Lung (tissue), 12 donors: ENCODE measurements around the gene TTYH3. TPM values are rescaled to one million over a fixed set of nuclear protein-coding genes. Genes with fewer than 3 reads are reported as not detected.

Source experiments
- ATAC-seq: fragments of 200-7000 bp; cut with Tn5 transposase; one replicate; pipeline ENCODE4 v1.9.1; 2020; ENCODE audit warnings: moderate number of reproducible peaks; ENCODE audit not compliant: insufficient read depth, low FRiP score
- DNase-seq, 3 donors: peaks; one replicate each; pipeline ENCODE4 v3.0.0-alpha.2; 2013 to 2017
- H3K27ac ChIP-seq, 2 donors: one replicate each; pipeline ENCODE4 v1.5.1; 2013; ENCODE audit warnings: mild to moderate bottlenecking in 2 of 2, moderate library complexity in 2 of 2, control low read depth in 1 of 2, inconsistent platforms in 1 of 2, low read depth in 1 of 2, low read length in 1 of 2
- H3K27me3 ChIP-seq, 3 donors: one replicate each; pipeline ENCODE4 v1.5.1; 2013; ENCODE audit warnings: low read length in 2 of 3; ENCODE audit not compliant: control insufficient read depth in 3 of 3, insufficient read depth in 3 of 3
- H3K36me3 ChIP-seq, 4 donors: one replicate each; pipeline ENCODE4 v1.5.1; 2013; ENCODE audit warnings: low read length in 4 of 4, mild to moderate bottlenecking in 1 of 4, moderate library complexity in 1 of 4; ENCODE audit not compliant: control insufficient read depth in 4 of 4, insufficient read depth in 4 of 4
- H3K4me1 ChIP-seq, 5 donors: one replicate each; pipeline ENCODE4 v1.5.1; 2013; ENCODE audit warnings: low read length in 5 of 5, mild to moderate bottlenecking in 2 of 5, moderate library complexity in 1 of 5; ENCODE audit not compliant: control insufficient read depth in 5 of 5, insufficient read depth in 5 of 5
- H3K4me3 ChIP-seq: one replicate; pipeline ENCODE4 v1.5.1; 2013; ENCODE audit warnings: mild to moderate bottlenecking, control low read depth, moderate library complexity
- H3K9ac ChIP-seq, 2 donors: one replicate each; pipeline ENCODE4 v1.5.1; 2013; ENCODE audit warnings: low read length in 2 of 2, control low read depth in 1 of 2; ENCODE audit not compliant: insufficient read depth in 1 of 2
- H3K9me3 ChIP-seq, 4 donors: one replicate each; pipeline ENCODE4 v1.5.1; 2013; ENCODE audit warnings: low read length in 3 of 4, mild to moderate bottlenecking in 1 of 4, moderate library complexity in 1 of 4; ENCODE audit not compliant: control insufficient read depth in 4 of 4, insufficient read depth in 3 of 4
- CTCF ChIP-seq: IDR thresholded peaks from 2 replicates; pipeline ENCODE4 v1.5.1; 2012; ENCODE audit warnings: mild to moderate bottlenecking; ENCODE audit errors: control extremely low read depth, extremely low read depth
- WGBS, 2 donors: extraction: QIAGEN DNeasy Blood & Tissue Kit; methylation state at CpG; one replicate each; pipeline ENCODE4 v1.1.7; 2013; 5-methylcytosine and 5-hydroxymethylcytosine counted together
- polyA plus RNA-seq, 2 donors: library from polyadenylated mRNA; stranded (reverse); fragments of 200-250 nt; gene quantifications; one replicate each; pipeline ENCODE4 v1.2.1, GENCODE V29; 2013
- total RNA-seq, 2 donors: library from RNA; depleted of rRNA in 1 of 2; stranded (reverse); fragments of >200 nt in 1 of 2; gene quantifications; one replicate each; pipeline ENCODE4 v1.2.1, GENCODE V29; 2014 to 2021
- donor health status: control.
- donor health status: control.
- donor health status: Bipolar disorder and iron deficiency.
- donor health status: healthy.
- donor health status: DM: yes; HTN: yes; CAD: no.

TTYH3 gene
- total and polyA plus RNA-seq, 4 donors, result 14.3 to 74.0 (median 55.8) TPM

GRCh38 chr7:2612445-2613097 lies 19.2 kb upstream of the TTYH3 start:
- no peaks in the 10 kb centered on the region for H3K27me3 ChIP-seq
- H3K9ac ChIP-seq, result no peak overlapping the region
- ATAC-seq (no peak), DNase-seq (peak in 1 of 3 donors; percentile 12)
- WGBS, 2 donors, result 76 to 90% methylated on average over 13 to 15 of the region's 15 CpGs
- no peak overlapping the region for H3K4me3 ChIP-seq
- TF ChIP-seq CTCF, result no peak
- H3K36me3 ChIP-seq, result peaks cover 0 to 4% (median 0%) of the 10 kb centered on the region in 4 donors
- H3K4me1 ChIP-seq, result peaks cover 0 to 45% (median 15%) of the 10 kb centered on the region in 5 donors
- H3K9me3 ChIP-seq, result no peaks in the 10 kb centered on the region
- H3K27ac ChIP-seq, result no peak overlapping the region

DNA sequence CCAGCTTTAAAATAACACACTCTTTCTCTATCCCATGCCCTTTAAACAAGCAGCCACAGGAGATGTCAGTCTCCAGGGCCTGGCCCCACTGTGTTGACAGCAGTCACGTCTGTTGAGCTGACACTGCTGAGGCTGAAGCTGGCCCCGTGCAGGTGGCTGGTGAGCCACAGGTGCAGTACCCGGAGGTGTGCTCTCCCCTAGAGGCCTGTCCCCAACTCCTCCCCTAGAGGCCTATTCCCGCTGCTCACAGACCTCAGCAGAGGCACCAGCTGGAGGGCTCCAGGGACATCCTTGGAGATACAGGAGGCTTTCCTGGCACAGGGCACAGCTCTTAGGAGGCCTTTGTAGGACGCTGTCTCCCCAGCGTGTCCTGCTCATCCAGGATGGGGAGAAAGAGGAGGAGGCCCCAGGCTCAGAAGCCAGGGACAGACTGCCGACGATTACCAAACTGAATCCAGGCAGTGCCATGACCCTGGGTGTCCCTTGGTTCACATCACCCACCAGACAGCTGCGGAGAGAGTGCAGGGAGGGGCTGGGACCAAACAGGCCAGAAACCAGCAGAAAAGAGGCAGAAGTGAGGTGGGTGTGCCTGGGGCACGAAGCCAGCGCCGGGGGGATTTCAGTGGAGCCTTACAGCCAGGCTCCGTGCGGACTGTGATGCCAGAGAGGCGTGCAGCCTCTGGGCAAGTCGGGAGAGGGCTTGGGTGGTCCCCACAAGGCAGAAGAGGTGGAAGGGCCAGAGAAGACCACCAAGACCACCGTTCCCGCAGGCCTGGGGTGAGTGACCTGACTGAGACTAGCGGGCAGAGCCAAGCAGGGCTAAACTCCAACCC lies 18.5 kb upstream of the TTYH3 start:
- H3K36me3 ChIP-seq, result peaks cover 0 to 4% (median 0%) of the 10 kb centered on the region in 4 donors
- H3K4me1 ChIP-seq, result peaks cover 2 to 52% (median 22%) of the 10 kb centered on the region in 5 donors
- ATAC-seq (no peak), DNase-seq (peak in 2 of 3 donors; percentile 32 to 43)
- TF ChIP-seq CTCF, result no peak
- peak overlapping the region in 1 of 2 donors; percentile 22 for H3K27ac ChIP-seq
- H3K9me3 ChIP-seq, result no peaks in the 10 kb centered on the region
- peak overlapping the region in 1 of 2 donors; percentile 61 for H3K9ac ChIP-seq
- WGBS, 2 donors, result 84 to 89% methylated on average over 19 of the region's 19 CpGs
- H3K4me3 ChIP-seq, result no peak overlapping the region
- H3K27me3 ChIP-seq, result no peaks in the 10 kb centered on the region

- H3K36me3 ChIP-seq, result peaks cover 0 to 4% (median 0%) of the 10 kb centered on the region in 4 donors
- H3K9me3 ChIP-seq, result no peaks in the 10 kb centered on the region
- H3K4me1 ChIP-seq, result peaks cover 2 to 57% (median 29%) of the 10 kb centered on the region in 5 donors
- DNase-seq (peak; percentile 78 to 83 (median 79)), ATAC-seq (peak; percentile 27)
- WGBS, 2 donors, result 37 to 42% methylated on average over 22 of the region's 22 CpGs
- no peaks in the 10 kb centered on the region for H3K27me3 ChIP-seq
- no peak overlapping the region for H3K4me3 ChIP-seq
- peak overlapping the region; percentile 22 to 35 for H3K27ac ChIP-seq
- H3K9ac ChIP-seq, result peak overlapping the region in 1 of 2 donors; percentile 61
- no peak for TF ChIP-seq CTCF
These were observed 17.7 kb upstream of the TTYH3 start for GRCh38 chr7:2613931-2614600.
